OCI-LY1 (cell line): ENCODE results near the gene HPSE2.

Source experiments
- H2AFZ ChIP-seq: fragments of 200-600 bp; sonication (generic), shearing (Covaris generic); 2 replicates; pipeline ENCODE4 v1.6.0; 2014; ENCODE audit warnings: antibody characterized with exemption, mild to moderate bottlenecking, low read length
- H3F3A ChIP-seq: fragments of 200-600 bp; sonication (generic), shearing (Covaris generic); 2 replicates; pipeline ENCODE4 v1.6.0; 2014; ENCODE audit warnings: mild to moderate bottlenecking, antibody characterized with exemption, low read length, moderate library complexity; ENCODE audit not compliant: insufficient read depth
- H3K27ac ChIP-seq: fragments of 200-600 bp; sonication (generic); 2 replicates; pipeline ENCODE4 v1.5.1; 2014; ENCODE audit warnings: low read length, mixed run types, mild to moderate bottlenecking, low read depth; ENCODE audit not compliant: poor library complexity, severe bottlenecking
- H3K27me3 ChIP-seq: fragments of 200-600 bp; sonication (generic); 2 replicates; pipeline ENCODE4 v1.6.0; 2014; ENCODE audit warnings: antibody characterized with exemption, mild to moderate bottlenecking, low read length, moderate library complexity; ENCODE audit not compliant: insufficient read depth
- H3K36me3 ChIP-seq: fragments of 200-600 bp; sonication (generic); 2 replicates; pipeline ENCODE4 v1.6.1; 2014; ENCODE audit warnings: mild to moderate bottlenecking, antibody characterized with exemption, low read length, moderate library complexity, mixed read lengths; ENCODE audit not compliant: insufficient read depth
- H3K4me1 ChIP-seq: fragments of 200-600 bp; sonication (generic); 2 replicates; pipeline ENCODE4 v1.5.1; 2014; ENCODE audit warnings: mild to moderate bottlenecking, low read length, moderate library complexity; ENCODE audit not compliant: insufficient read depth, severe bottlenecking
- H3K4me2 ChIP-seq: fragments of 200-600 bp; sonication (generic), shearing (Covaris generic); 2 replicates; pipeline ENCODE4 v1.6.1; 2014; ENCODE audit warnings: low read length
- H3K4me3 ChIP-seq: fragments of 200-600 bp; sonication (generic); 2 replicates; pipeline ENCODE4 v1.5.1; 2014; ENCODE audit warnings: low read length, low read depth, mild to moderate bottlenecking, mixed read lengths; ENCODE audit not compliant: poor library complexity, severe bottlenecking
- H3K79me2 ChIP-seq: fragments of 200-600 bp; shearing (Covaris generic); 2 replicates; pipeline ENCODE4 v1.6.1; 2016; ENCODE audit warnings: mixed run types, low read length, mixed read lengths; ENCODE audit not compliant: insufficient read depth
- H3K9ac ChIP-seq: fragments of 200-600 bp; sonication (generic), shearing (Covaris generic); 2 replicates; pipeline ENCODE4 v1.6.1; 2014; ENCODE audit warnings: mild to moderate bottlenecking, low read length, mixed read lengths
- H3K9me2 ChIP-seq: fragments of 200-600 bp; sonication (generic), shearing (Covaris generic); 2 replicates; pipeline ENCODE4 v1.6.1; 2014; ENCODE audit warnings: low read depth, mild to moderate bottlenecking, low read length, mixed read lengths
- H3K9me3 ChIP-seq: fragments of 200-600 bp; shearing (Covaris generic); 2 replicates; pipeline ENCODE4 v1.6.1; 2014; ENCODE audit warnings: low read length, mixed read lengths
- H4K20me1 ChIP-seq: fragments of 200-600 bp; sonication (generic), shearing (Covaris generic); 2 replicates; pipeline ENCODE4 v1.6.0; 2016; ENCODE audit warnings: mild to moderate bottlenecking, low read length; ENCODE audit not compliant: insufficient read depth
- CTCF ChIP-seq: fragments of 200-600 bp; sonication (generic), shearing (Covaris generic); IDR thresholded peaks from 2 replicates; pipeline ENCODE4 v1.5.1; 2017; ENCODE audit warnings: mild to moderate bottlenecking, antibody characterized with exemption, low read length, moderate library complexity, mixed read lengths
- EZH2 ChIP-seq: fragments of 200-600 bp; sonication (generic), shearing (Covaris generic); IDR thresholded peaks from 2 replicates; pipeline ENCODE4 v1.8.0; 2017; ENCODE audit warnings: borderline replicate concordance, mixed run types, mild to moderate bottlenecking, antibody characterized with exemption, low read length, moderate library complexity, mixed read lengths

HPSE2 gene

GRCh38 chr10:99045671-99046070, 190.0 kb downstream of the HPSE2 start:
- H3K4me2 ChIP-seq: no peak overlapping the region
- H2AFZ ChIP-seq: no peak overlapping the region
- no peaks in the 10 kb centered on the region for H3K9me2 ChIP-seq
- H4K20me1 ChIP-seq: no peaks in the 10 kb centered on the region
- H3K4me3 ChIP-seq: no peak overlapping the region
- H3K9me3 ChIP-seq: no peaks in the 10 kb centered on the region
- H3K27ac ChIP-seq: no peak overlapping the region
- H3K79me2 ChIP-seq: no peaks in the 10 kb centered on the region
- H3F3A ChIP-seq: no peaks in the 10 kb centered on the region
- no peaks in the 10 kb centered on the region for H3K4me1 ChIP-seq
- TF ChIP-seq CTCF (no peak), EZH2 (no peak)
- no peaks in the 10 kb centered on the region for H3K36me3 ChIP-seq
- no peaks in the 10 kb centered on the region for H3K27me3 ChIP-seq
- no peak overlapping the region for H3K9ac ChIP-seq

GRCh38 chr10:99042051-99042771, 193.4 kb downstream of the HPSE2 start:
- TF ChIP-seq CTCF (no peak), EZH2 (no peak)
- H3K4me2 ChIP-seq: no peak overlapping the region
- no peaks in the 10 kb centered on the region for H3K27me3 ChIP-seq
- no peaks in the 10 kb centered on the region for H3K9me2 ChIP-seq
- H3K9ac ChIP-seq: no peak overlapping the region
- no peaks in the 10 kb centered on the region for H3K36me3 ChIP-seq
- no peak overlapping the region for H2AFZ ChIP-seq
- H3K9me3 ChIP-seq: no peaks in the 10 kb centered on the region
- H4K20me1 ChIP-seq: no peaks in the 10 kb centered on the region
- no peaks in the 10 kb centered on the region for H3F3A ChIP-seq
- no peaks in the 10 kb centered on the region for H3K79me2 ChIP-seq
- no peak overlapping the region for H3K27ac ChIP-seq
- no peak overlapping the region for H3K4me3 ChIP-seq
- no peaks in the 10 kb centered on the region for H3K4me1 ChIP-seq

- no peak for TF ChIP-seq EZH2
- no peak for TF ChIP-seq CTCF
- H3K4me2 ChIP-seq: no peak overlapping the region
- no peaks in the 10 kb centered on the region for H3K36me3 ChIP-seq
- H3K9me2 ChIP-seq: no peaks in the 10 kb centered on the region
- H3K4me3 ChIP-seq: no peak overlapping the region
- no peak overlapping the region for H3K9ac ChIP-seq
- no peaks in the 10 kb centered on the region for H3K79me2 ChIP-seq
- no peak overlapping the region for H3K27ac ChIP-seq
- H3K9me3 ChIP-seq: no peaks in the 10 kb centered on the region
- H3K4me1 ChIP-seq: no peaks in the 10 kb centered on the region
- H3F3A ChIP-seq: no peaks in the 10 kb centered on the region
- H2AFZ ChIP-seq: no peak overlapping the region
- H4K20me1 ChIP-seq: no peaks in the 10 kb centered on the region
- no peaks in the 10 kb centered on the region for H3K27me3 ChIP-seq
Measured at GRCh38 chr10:99041468-99041867, 194.2 kb downstream of the HPSE2 start.
